GM12872 (cell line): ENCODE data around the gene DLG4.

Experiments used
- TF ChIP-seq, protein P1 (sequence below): IDR thresholded peaks from 3 replicates; pipeline ENCODE4 v1.5.1; 2011; ENCODE audit warnings: low read depth, mild to moderate bottlenecking, low read length, moderate library complexity; ENCODE audit not compliant: insufficient read depth

The DLG4 gene

DNA sequence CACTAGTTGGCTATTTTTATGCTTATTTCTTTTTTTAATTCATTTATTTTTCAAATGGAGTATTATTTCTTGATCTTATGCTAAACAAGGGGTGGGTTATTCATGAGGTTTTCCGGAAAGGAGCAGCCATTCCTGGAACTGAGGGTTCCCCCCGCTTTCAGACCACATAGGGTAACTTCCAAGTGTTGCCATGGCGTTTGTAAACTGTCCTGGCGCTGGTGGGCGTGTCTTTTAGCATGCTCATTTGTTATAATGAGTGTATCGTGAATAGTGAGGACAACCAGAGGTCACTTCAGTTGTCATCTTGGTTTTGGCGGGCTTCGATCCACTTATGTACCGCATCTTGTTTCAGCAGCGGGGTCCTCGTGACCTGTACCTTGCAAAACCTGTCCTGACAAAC lies 75.4 kb downstream of the DLG4 start:
- TF ChIP-seq, protein P1, sequence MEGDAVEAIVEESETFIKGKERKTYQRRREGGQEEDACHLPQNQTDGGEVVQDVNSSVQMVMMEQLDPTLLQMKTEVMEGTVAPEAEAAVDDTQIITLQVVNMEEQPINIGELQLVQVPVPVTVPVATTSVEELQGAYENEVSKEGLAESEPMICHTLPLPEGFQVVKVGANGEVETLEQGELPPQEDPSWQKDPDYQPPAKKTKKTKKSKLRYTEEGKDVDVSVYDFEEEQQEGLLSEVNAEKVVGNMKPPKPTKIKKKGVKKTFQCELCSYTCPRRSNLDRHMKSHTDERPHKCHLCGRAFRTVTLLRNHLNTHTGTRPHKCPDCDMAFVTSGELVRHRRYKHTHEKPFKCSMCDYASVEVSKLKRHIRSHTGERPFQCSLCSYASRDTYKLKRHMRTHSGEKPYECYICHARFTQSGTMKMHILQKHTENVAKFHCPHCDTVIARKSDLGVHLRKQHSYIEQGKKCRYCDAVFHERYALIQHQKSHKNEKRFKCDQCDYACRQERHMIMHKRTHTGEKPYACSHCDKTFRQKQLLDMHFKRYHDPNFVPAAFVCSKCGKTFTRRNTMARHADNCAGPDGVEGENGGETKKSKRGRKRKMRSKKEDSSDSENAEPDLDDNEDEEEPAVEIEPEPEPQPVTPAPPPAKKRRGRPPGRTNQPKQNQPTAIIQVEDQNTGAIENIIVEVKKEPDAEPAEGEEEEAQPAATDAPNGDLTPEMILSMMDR: no peak

DNA sequence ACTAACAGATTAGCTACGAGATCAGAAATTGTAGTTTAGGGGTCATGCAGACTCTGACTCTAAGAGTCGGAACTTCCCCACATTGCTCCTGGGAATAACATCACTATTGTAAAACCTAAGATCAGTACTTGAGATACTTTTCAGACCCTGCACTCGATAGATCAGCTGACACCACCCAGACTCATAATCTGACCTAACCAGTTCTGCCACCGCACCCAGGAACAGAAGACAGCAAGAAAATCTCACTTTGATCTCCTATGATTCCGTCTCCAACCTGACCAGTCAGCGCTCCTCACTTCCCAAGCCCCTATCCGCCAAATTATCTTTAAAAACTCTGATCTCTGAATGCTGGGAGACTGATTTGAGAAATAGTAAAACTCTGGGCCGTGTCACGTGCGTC lies 77.8 kb downstream of the DLG4 start:
- TF ChIP-seq, protein P1: no peak

DNA sequence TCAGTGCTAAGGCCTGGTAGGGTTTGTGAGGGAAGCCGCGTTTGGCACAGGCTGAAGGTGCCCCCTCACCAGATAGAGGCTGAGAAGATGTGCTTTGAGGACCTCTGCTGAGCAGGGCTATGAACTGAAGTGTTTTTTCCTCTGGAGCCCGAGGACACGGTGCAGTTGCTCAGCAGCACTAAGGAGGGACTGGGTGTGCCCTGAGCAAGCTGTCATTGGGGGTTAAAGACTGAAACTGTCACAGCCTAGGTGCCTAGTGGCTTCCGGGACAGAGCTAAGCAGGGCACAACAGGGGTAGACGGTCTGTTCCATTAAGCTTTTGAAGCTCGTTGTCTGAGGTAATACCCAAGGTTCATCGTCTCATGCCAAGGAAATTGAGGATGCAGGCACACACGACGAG lies 80.2 kb downstream of the DLG4 start:
- TF ChIP-seq, protein P1: no peak

DNA sequence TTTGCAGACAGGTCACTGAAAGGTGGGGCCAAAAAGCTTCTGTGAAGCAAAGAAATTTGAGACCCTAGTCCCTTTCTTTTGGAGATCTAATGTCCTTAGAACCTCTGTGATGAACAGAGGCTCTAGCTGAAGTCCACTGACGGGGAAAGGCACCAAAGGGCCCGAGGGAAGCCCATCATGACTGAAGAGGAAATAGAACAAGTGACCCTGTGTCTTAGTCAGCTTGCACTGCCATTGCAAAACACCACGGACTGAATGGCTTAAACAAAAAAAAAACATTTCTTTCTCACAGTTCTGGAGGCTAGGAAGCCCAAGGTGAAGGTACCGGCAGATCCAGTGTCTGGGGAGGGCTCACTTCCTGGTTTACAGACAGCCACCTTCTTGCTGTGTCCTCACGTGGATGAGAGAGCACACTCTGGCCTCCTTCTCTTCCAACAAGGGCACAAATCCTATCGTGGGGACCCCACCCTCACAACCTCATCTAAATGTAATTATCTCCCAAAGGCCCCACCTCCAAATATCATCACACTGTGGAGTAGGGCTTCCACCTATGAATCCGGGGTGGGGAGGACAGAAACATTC lies 80.7 kb downstream of the DLG4 start:
- TF ChIP-seq, protein P1: no peak

DNA sequence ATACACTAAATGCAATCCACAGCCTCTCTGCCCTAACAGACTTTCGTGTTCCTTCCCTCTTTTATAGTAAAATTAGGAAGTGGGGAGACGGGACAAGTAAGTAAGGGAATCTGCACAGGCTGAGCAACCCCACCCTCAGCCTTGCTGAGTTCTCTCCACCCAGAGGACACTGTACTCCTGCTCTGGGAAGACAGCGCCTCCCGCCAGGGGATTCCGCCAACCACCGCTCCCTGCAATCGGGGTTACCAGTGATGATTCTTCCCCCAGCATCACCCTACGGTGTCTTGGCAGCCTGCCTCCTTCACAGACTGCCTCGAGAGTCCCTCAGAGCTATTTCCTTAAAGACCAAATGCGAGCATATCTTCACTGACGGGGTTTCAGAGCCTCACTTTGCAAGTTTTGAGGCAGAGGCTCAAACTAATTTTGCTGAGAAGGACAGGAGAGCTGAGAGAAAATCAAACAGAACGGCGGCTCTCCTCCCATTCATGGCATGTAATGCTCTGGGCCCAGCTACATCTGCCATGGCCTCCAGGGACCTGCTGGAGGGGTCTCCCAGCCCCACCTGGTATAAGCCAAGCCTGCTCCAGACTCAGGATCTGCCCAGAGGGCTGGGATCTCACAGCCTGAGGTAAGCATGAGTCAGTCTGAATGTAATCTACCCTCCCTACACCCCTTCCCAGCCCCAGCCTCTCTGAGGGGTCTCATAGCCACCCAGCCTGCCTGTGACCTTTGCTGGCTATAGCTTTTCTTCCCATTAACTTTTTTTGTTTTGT lies 82.3 kb downstream of the DLG4 start:
- TF ChIP-seq, protein P1: no peak
